Measurements from ENCODE around the gene MRPL40.

Gene MRPL40

GRCh38 chr22:19461506-19461905, 29.2 kb downstream of the MRPL40 start:
- DNase-seq (ENCODE audit: low spot score), result no peak

- DNase-seq (ENCODE audit: low spot score), result no peak
These were observed 30.7 kb downstream of the MRPL40 start for GRCh38 chr22:19463008-19463407.

GRCh38 chr22:19463491-19464469, 31.4 kb downstream of the MRPL40 start:
- DNase-seq (ENCODE audit: low spot score), result no peak

GRCh38 chr22:19464546-19464945, 32.2 kb downstream of the MRPL40 start:
- no peak for DNase-seq (ENCODE audit: low spot score)

DNA sequence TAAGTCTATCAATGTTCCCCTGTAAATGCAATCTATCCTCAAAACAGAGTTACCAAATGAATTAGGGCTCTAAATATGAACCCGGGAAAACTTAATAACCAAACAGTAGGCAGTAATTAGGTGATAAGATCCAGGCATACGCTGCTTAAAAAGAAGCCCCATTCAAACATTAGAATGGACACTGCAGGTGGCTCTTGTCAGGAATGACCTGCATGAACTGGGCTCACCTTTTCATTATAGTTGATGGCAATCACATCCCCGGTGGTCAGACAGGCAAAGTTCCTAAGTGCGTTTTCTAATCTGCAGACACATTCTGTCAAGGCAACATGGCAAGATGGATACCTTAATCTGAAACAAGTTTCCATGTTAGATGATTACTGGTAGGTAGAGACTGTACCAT, 32.6 kb downstream of the MRPL40 start:
- DNase-seq (ENCODE audit: low spot score), result no peak

- DNase-seq (ENCODE audit: low spot score), result no peak
These were observed 33.9 kb downstream of the MRPL40 start for GRCh38 chr22:19466126-19466716.

DNA sequence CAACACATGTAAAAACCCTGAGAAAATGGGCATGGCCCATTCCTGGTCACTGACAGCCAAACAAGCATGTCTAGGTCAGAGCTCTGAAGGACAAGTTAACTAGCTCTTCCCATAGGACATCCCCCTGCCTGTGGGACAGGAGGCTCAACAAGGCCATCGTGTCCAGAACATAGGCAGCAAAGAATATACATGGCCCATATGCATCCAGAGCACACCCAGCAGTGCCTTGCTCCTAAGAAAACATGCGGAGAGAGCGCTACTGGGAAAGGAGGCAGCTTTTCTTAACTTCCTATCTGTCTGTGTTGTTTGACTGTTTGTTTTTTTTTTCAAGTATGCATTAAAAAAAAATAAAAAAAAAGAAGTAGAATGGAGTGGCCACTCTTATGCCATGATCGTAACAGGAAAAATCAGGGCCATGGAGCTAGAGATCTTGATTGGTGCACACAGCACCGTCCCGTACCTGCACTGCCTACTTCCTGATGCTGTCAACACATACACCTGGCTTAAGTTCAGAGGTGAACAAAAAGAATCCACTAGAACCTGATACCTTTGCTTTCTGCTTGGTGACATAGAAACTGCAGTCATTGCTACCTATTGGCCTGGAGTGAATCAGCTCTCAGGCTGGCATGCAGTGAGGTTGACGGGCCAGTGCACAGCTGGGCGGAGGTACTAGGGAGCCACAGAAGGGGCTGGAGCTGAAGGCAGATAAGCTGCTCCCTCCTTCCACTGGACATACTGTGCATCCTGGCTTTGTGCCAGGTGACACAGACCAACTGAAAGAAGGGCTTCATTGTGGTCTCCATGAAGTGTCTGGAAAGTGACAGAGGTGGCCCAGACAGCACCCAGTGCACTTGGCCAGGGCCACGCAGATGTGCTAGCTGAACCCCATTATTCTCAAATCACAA, 34.8 kb downstream of the MRPL40 start:
- DNase-seq (ENCODE audit: low spot score), result no peak

GRCh38 chr22:19467912-19468311, 35.6 kb downstream of the MRPL40 start:
- DNase-seq (ENCODE audit: low spot score), result no peak

DNA sequence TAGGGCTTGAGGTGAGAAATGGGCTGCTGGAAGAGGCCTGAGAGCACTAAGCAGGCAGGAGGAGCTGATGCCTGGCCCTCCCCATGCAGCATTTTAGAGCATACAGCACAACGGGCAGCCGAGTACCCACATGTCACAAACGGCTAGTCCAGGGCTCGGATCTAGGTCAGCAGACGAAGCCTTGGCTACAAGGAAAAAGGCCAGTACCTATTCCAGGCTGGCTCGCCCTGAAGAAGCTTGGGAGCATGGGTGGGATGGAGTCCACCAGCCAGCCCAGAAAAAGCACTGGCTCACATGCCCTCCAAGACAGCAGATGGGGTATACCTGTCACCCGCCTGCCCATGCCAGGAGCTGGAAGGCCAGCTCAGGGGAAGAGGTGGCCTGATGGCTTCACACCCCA, 37.1 kb downstream of the MRPL40 start:
- no peak for DNase-seq (ENCODE audit: low spot score)

DNA sequence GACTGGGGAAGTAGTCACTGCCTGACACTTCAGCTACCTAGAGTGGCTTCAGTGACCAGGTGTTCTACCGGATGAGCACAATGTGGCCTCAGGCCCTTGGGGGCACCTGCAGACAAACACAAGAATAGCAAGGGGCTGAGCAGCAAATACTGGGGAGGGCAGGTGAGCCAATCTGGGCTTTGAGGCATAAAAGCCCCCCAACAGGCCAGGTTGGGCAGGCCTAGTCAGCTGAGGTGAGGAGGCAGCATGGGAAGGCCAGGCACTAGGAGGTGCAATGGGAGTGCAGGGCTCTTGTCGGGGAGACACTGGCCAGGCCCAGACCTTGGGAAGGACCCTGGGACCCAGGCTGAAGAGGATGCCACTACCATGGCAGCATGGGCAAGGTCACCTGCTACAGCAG, 37.7 kb downstream of the MRPL40 start:
- no peak for DNase-seq (ENCODE audit: low spot score)

DNA sequence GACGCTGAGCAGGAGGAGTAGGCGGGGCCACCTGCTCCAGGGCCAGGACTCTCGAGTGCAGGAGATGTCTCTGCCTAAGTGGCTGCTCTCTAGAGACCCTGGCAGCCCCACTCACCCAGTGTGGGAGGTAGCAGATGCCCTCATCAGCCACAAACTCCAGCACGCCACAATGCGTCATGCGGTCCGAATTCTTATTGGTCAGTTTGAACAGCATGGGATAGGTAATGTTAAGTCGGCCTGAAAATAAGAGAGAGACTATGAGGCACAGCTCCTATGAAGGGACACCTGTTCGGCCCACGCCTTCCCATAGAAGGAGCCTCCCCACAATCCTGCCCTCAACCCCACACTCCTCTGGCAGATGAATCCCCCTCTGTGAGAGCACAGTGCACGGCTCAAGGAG, 39.2 kb downstream of the MRPL40 start:
- no peak for DNase-seq (ENCODE audit: low spot score)

DNA sequence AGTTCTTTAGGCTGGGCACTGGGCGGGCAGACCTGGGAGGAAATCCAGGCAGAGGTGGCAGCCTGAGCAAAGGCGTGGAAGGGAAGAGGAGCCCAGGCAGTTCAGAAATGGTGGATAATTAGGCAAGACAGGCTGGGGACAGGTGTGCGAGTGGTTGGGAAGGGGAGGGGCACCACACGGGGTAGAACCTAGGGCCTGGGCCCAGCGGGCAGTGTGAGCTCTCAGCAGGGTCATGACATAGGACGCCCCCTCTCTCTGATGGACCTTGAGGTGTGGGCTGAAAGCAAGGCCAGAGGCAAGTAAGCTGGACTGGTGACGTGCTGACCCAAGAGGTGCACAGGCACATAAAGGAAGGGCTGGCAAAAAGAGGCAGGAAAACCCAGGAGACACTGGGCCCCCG, 39.9 kb downstream of the MRPL40 start:
- no peak for DNase-seq (ENCODE audit: low spot score)

DNA sequence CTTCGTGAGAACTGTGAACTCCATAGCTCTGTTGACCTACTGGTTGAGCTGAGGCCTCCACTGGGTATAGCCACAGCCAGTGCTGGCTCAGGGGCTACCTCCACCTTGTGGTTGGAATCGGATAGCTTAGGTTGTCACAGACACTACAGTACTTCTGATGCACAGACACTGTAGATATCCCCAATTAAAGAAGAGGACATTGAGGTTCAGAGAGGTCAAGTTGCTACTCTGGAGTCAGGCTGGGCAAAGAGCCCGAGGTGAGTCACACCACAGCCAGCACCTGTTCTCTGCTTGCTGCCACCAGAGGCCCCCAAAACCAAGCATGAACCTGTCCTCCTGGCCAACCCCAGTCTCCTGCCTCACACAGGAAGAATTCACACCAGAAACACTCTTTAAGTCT, 41.2 kb downstream of the MRPL40 start:
- no peak for DNase-seq (ENCODE audit: low spot score)

- no peak for DNase-seq (ENCODE audit: low spot score)
These were observed 43.7 kb downstream of the MRPL40 start for GRCh38 chr22:19476023-19476422.

- DNase-seq (ENCODE audit: low spot score), result no peak
These were observed 45.1 kb downstream of the MRPL40 start for GRCh38 chr22:19477321-19478044.

DNA sequence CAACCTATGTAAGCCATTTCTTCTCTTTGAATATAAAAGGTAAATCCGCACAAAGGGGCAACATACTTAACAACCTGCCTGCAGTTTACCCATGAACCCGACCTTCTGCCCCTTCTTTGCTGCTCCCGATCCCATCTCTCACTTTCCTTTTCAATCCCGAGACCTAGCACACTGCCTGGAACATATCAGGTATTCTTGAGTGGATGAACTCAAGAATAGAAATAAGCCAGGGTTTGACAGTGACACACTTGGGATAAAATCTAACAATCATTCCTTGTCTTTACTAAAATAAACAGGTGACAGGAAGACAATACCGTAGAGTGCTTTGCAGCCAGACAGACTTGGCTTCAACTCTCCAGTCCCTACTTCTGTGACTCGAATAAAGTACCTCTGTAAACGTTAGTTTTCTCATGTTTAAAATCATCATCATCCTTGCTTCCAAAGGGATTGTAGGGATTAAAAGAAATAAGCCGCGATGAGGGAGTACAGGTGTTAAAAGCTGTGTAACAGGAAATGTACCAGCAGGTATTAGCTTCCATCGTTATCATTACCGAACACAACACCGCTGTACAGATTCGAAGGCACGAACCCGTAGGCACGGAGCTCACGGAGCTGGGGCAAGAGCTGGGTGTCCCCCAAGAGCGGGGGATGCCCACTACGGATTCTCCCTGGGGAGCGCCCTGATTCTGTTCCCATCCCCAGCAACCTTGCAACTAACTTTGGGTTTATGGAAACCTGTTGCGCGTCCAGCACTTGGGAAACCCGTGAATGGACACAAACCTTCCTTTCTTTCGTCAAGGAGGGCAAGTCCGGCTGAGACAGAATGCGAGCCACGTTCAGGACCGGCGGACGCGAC, 45.9 kb downstream of the MRPL40 start:
- no peak for DNase-seq (ENCODE audit: low spot score)

DNA sequence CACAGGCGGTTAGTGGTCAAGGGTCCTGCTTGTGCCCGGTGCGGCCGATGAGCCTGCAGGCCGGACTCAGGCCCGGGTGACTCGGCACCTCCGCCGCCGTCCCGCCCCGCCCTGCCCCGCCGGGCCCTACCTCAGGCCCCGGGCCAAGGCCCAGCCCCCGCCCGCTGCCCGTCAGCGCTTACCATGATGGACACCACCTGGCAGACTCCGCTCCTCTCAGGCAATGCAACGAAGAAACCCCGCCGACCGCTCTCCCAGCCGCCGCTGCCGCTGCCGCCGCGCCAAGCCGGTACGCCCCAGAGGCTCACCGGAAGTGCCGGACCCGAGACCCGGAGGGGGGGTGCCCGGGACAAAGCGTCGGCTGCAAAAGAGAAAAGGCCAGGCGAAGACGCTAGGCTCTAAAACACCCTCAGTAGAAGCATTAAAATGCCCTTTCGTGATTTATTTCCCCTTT, 46.6 kb downstream of the MRPL40 start, which contains the start of gene UFD1:
UFD1 (minus strand) TSS at position 293 of the 454 bp plus-strand sequence; CDS start at position 185, 108 bp downstream.
- DNase-seq (ENCODE audit: low spot score), result peak; percentile 82

DNA sequence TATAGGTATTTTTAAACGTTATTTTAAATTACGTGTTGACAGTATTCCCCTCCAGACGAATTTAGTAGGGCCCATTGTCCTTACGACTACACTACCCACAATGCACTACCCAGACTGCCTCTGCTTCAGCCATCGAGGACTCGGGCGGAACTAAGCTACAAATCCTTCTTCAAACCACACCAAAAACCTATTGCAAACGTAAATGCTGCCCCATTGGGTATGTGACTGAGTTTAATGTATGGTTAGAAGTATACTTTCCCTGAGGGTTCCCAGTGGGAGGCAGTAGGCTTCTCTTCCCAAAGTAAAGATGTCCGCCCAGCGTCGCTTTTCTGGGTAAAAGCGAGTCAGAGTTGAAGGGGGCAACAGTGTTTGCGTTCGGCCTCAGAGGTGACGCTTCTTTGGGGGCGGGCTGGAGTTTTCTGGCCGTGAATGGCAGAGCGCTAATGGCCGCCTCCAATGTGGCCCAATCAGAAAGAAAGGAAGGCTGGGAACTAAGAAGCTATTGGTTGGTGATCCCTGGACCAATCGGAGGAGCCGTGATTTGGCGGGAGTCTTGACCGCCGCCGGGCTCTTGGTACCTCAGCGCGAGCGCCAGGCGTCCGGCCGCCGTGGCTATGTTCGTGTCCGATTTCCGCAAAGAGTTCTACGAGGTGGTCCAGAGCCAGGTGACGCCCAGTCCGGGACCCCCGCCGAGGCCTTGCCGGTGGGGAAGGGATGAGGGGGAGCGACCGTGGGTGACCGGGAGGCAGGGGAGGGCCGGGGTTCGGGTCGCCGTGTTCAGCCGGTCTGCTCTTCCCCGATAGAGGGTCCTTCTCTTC, 47.2 kb downstream of the MRPL40 start, which contains the start of gene CDC45:
CDC45 (plus strand) TSS at position 566 of the 818 bp plus-strand sequence; CDS start at position 615, 49 bp downstream.
- DNase-seq (ENCODE audit: low spot score), result peak; percentile 98

- DNase-seq (ENCODE audit: low spot score), result no peak
These were observed 47.8 kb downstream of the MRPL40 start for GRCh38 chr22:19480173-19480568.

All from germinal center (tissue), 1 donor.